WTC11 (cell line): Measurements from ENCODE around the gene RPL13A.

Source experiments
- CTCF ChIP-seq: fragments of 200-600 bp; IDR thresholded peaks from 2 replicates; pipeline ENCODE4 v1.8.0; 2022; ENCODE audit warnings: antibody characterized with exemption
- ZNF263 ChIP-seq: sonication (generic); formaldehyde crosslinking; IDR thresholded peaks from 2 replicates; pipeline ENCODE4 v1.8.1; 2022; ENCODE audit warnings: low read depth, mild to moderate bottlenecking, moderate library complexity, missing genetic modification reagents

- TF ChIP-seq CTCF = no peak
- TF ChIP-seq ZNF263 (CRISPR knock-in tag) = no peak
Observed at GRCh38 chr19:49488046-49488862, 846 bp downstream of the RPL13A start.
